SH-SY5Y (cell line): ENCODE measurements around the gene SCYL3.

Experiments
- GATA2 ChIP-seq: IDR thresholded peaks from 2 replicates; pipeline ENCODE4 v1.6.1; 2011; ENCODE audit warnings: mild to moderate bottlenecking, low read depth, low read length
- GATA3 ChIP-seq: IDR thresholded peaks from 2 replicates; pipeline ENCODE4 v1.6.1; 2011; ENCODE audit warnings: low read depth, mild to moderate bottlenecking, low read length, moderate library complexity

- TF ChIP-seq GATA2: no peak
- no peak for TF ChIP-seq GATA3
Observed at GRCh38 chr1:169900571-169900970, 6.9 kb upstream of the SCYL3 start.
